Mucosa of stomach (tissue), 1 donor: ENCODE data around the gene RSBN1L.

Experiments used
- H3K27me3 ChIP-seq: one replicate; pipeline ENCODE4 v1.7.0; 2013; ENCODE audit warnings: mild to moderate bottlenecking, low read length; ENCODE audit not compliant: control insufficient read depth, insufficient read depth
- H3K36me3 ChIP-seq: one replicate; pipeline ENCODE4 v1.7.0; 2013; ENCODE audit warnings: low read length; ENCODE audit not compliant: control insufficient read depth, insufficient read depth
- H3K4me1 ChIP-seq: one replicate; pipeline ENCODE4 v1.7.0; 2013; ENCODE audit warnings: mild to moderate bottlenecking, low read length; ENCODE audit not compliant: control insufficient read depth, insufficient read depth
- H3K4me3 ChIP-seq: one replicate; pipeline ENCODE4 v1.7.0; 2013; ENCODE audit warnings: low read length
- H3K9ac ChIP-seq: one replicate; pipeline ENCODE4 v1.7.0; 2013; ENCODE audit warnings: mild to moderate bottlenecking, low read length, moderate library complexity
- H3K9me3 ChIP-seq: one replicate; pipeline ENCODE4 v1.7.0; 2013; ENCODE audit warnings: mild to moderate bottlenecking, low read length, moderate library complexity; ENCODE audit not compliant: control insufficient read depth
- donor health status: Pancreatic carcinoma.

Gene RSBN1L

DNA sequence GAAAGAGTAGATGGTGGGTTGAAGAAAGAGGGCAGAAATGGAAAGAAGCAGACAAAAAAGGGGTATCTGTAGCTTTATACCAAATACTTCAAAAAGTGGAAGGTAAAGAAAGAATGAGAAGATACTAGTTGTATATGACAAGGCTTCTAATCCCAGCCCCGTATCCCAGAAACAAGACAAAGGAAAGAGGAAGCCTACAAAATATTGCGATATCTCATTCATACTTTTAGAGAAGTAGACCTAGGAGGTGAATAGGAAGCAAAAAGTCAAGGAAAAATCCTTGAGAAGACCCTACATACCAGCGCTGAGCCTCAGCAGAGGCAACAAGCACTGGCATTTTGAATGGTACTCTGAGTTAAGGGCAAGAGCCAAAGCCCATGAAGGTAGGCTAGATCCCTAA, 128.9 kb downstream of the RSBN1L start:
- no peaks in the 10 kb centered on the region for H3K36me3 ChIP-seq
- H3K4me1 ChIP-seq: no peaks in the 10 kb centered on the region
- H3K27me3 ChIP-seq: no peaks in the 10 kb centered on the region
- peaks cover 8% of the 10 kb centered on the region for H3K9me3 ChIP-seq
- H3K4me3 ChIP-seq: no peak overlapping the region
- H3K9ac ChIP-seq: no peak overlapping the region

- Histone ChIP-seq H3K9me3 (peaks cover 7% of the 10 kb centered on the region), H3K4me1 (no peaks in the 10 kb centered on the region), H3K27me3 (no peaks in the 10 kb centered on the region), H3K9ac (no peak overlapping the region), H3K4me3 (no peak overlapping the region), H3K36me3 (no peaks in the 10 kb centered on the region)
Measured at GRCh38 chr7:77826300-77826699, 130.0 kb downstream of the RSBN1L start.

DNA sequence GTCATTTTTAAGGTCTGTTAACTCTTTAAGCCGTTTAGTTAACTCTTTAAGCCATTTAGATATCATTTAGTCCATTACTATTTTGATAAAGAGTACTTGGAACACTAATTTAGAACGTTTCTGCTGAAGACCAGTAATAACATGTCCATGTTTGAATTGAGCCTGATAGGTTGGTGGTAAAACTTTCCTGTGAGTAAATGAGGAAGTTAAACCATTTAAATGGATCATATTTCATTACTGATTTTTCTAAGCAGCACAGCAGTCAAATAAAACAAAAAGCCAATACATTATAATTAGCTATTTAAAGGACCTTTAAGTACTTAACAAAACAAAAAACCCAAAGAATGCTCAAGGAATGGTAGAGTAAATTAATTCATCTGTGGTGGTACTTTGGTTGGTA, 131.7 kb downstream of the RSBN1L start:
- Histone ChIP-seq H3K9me3 (no peaks in the 10 kb centered on the region), H3K36me3 (no peaks in the 10 kb centered on the region), H3K27me3 (no peaks in the 10 kb centered on the region), H3K4me1 (no peaks in the 10 kb centered on the region), H3K9ac (no peak overlapping the region), H3K4me3 (no peak overlapping the region)

GRCh38 chr7:77830649-77831355, 134.5 kb downstream of the RSBN1L start:
- H3K36me3 ChIP-seq: no peaks in the 10 kb centered on the region
- no peaks in the 10 kb centered on the region for H3K27me3 ChIP-seq
- H3K4me3 ChIP-seq: no peak overlapping the region
- H3K9ac ChIP-seq: no peak overlapping the region
- no peaks in the 10 kb centered on the region for H3K4me1 ChIP-seq
- H3K9me3 ChIP-seq: no peaks in the 10 kb centered on the region

DNA sequence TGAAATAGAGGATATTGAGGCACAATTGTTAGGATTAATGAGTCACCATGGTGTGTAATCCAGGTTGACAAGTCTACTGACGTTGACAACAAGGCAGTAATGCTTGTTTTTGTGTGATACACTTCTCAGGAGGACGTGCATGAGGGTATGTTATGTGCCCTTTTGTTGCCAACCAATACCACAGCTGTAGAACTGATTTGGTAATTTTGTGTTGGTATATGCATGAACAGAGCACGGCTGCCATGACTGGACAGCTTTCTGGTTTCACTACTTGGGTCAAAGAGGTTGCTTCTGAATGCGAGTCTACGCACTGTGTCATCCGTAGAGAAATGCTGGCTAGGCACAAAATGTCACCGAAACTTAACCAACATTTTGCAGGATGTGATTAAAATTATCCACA, 135.2 kb downstream of the RSBN1L start:
- no peak overlapping the region for H3K4me3 ChIP-seq
- H3K9me3 ChIP-seq: no peaks in the 10 kb centered on the region
- H3K4me1 ChIP-seq: no peaks in the 10 kb centered on the region
- H3K36me3 ChIP-seq: no peaks in the 10 kb centered on the region
- no peaks in the 10 kb centered on the region for H3K27me3 ChIP-seq
- no peak overlapping the region for H3K9ac ChIP-seq

DNA sequence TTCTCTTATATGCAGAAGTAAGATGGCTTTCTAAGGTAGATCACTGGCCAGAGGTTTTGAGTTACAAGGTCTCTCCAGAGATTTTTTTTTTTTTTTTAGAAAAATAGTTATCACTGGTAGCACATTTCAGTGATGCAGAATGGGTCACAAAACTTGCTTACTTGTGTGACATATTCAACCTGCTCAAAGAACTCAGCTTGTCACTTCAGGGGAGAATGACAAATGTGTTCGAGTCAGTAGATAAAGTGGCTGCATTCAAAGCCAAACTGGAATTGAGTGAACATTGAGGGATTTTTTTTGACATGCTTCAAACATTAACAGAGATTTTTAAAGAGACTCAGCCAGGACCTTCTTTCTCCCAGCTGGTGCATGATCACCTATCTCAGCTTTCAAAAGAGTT, 135.7 kb downstream of the RSBN1L start:
- H3K27me3 ChIP-seq: no peaks in the 10 kb centered on the region

More for the DNA sequence above, 135.7 kb downstream of the RSBN1L start:
- H3K9ac ChIP-seq: no peak overlapping the region
- no peak overlapping the region for H3K4me3 ChIP-seq
- H3K36me3 ChIP-seq: no peaks in the 10 kb centered on the region
- no peaks in the 10 kb centered on the region for H3K9me3 ChIP-seq
- peaks cover under 1% of the 10 kb centered on the region for H3K4me1 ChIP-seq
